KMS-11 (cell line): ENCODE results near the gene ENOX2.

Experiments used
- H2AFZ ChIP-seq: fragments of 200-600 bp; sonication (generic); 2 replicates; pipeline ENCODE4 v1.6.1; 2016; ENCODE audit warnings: antibody characterized with exemption, mixed run types, low read depth
- H3K27ac ChIP-seq: fragments of 200-600 bp; sonication (generic); 2 replicates; pipeline ENCODE4 v1.6.1; 2016; ENCODE audit warnings: mild to moderate bottlenecking, mixed run types
- H3K27me3 ChIP-seq: fragments of 200-600 bp; sonication (generic); 2 replicates; pipeline ENCODE4 v1.6.1; 2017; ENCODE audit warnings: mild to moderate bottlenecking, low read depth, mixed run types, moderate library complexity; ENCODE audit not compliant: insufficient read depth
- H3K36me3 ChIP-seq: fragments of 200-600 bp; sonication (generic); 2 replicates; pipeline ENCODE4 v1.6.1; 2017; ENCODE audit warnings: mild to moderate bottlenecking, mixed run types; ENCODE audit not compliant: insufficient read depth
- H3K4me1 ChIP-seq: fragments of 200-600 bp; sonication (generic); 2 replicates; pipeline ENCODE4 v1.6.1; 2016; ENCODE audit warnings: mild to moderate bottlenecking, low read depth, mixed run types; ENCODE audit not compliant: poor library complexity, severe bottlenecking
- H3K4me2 ChIP-seq: fragments of 200-600 bp; sonication (generic); 2 replicates; pipeline ENCODE4 v1.7.0; 2016; ENCODE audit warnings: mild to moderate bottlenecking, mixed run types
- H3K4me3 ChIP-seq: fragments of 200-600 bp; sonication (generic); IDR thresholded peaks from 2 replicates; pipeline ENCODE4 v1.6.1; 2017; ENCODE audit warnings: low read depth, low read length, mixed read lengths; ENCODE audit not compliant: insufficient read depth
- H3K79me2 ChIP-seq: fragments of 200-600 bp; sonication (generic); 2 replicates; pipeline ENCODE4 v1.6.1; 2016; ENCODE audit warnings: low read depth, mixed run types; ENCODE audit not compliant: insufficient read depth
- H3K9ac ChIP-seq: fragments of 200-600 bp; sonication (generic); 2 replicates; pipeline ENCODE4 v1.6.1; 2016; ENCODE audit warnings: mild to moderate bottlenecking, mixed run types
- H4K20me1 ChIP-seq: fragments of 200-600 bp; sonication (generic); 2 replicates; pipeline ENCODE4 v1.6.1; 2016; ENCODE audit warnings: mild to moderate bottlenecking, mixed run types; ENCODE audit not compliant: insufficient read depth
- CTCF ChIP-seq: fragments of 200-600 bp; sonication (generic); conservative IDR thresholded peaks from 2 replicates; pipeline ENCODE4 v1.6.1; 2017; ENCODE audit warnings: low read depth, mild to moderate bottlenecking, antibody characterized with exemption, low read length, moderate library complexity, mixed read lengths

The ENOX2 gene

GRCh38 chrX:130878350-130879341 is 24.4 kb downstream of the ENOX2 start:
- Histone ChIP-seq H3K27me3 (no peaks in the 10 kb centered on the region), H4K20me1 (no peaks in the 10 kb centered on the region), H3K9ac (no peak overlapping the region), H3K4me2 (no peak overlapping the region), H3K79me2 (no peaks in the 10 kb centered on the region), H3K36me3 (no peaks in the 10 kb centered on the region), H3K4me1 (no peaks in the 10 kb centered on the region), H3K27ac (no peak overlapping the region), H2AFZ (no peak overlapping the region), H3K4me3 (no peak overlapping the region)
- TF ChIP-seq CTCF: no peak

GRCh38 chrX:130877892-130878341 is 25.1 kb downstream of the ENOX2 start:
- no peak overlapping the region for H3K27ac ChIP-seq
- no peak overlapping the region for H2AFZ ChIP-seq
- H3K4me3 ChIP-seq: no peak overlapping the region
- H3K79me2 ChIP-seq: no peaks in the 10 kb centered on the region
- H3K36me3 ChIP-seq: no peaks in the 10 kb centered on the region
- no peaks in the 10 kb centered on the region for H3K27me3 ChIP-seq
- H3K4me2 ChIP-seq: no peak overlapping the region
- no peak overlapping the region for H3K9ac ChIP-seq
- H4K20me1 ChIP-seq: no peaks in the 10 kb centered on the region
- no peak for TF ChIP-seq CTCF
- no peaks in the 10 kb centered on the region for H3K4me1 ChIP-seq

GRCh38 chrX:130876226-130876625 is 26.8 kb downstream of the ENOX2 start:
- H3K79me2 ChIP-seq: no peaks in the 10 kb centered on the region
- H3K4me3 ChIP-seq: no peak overlapping the region
- no peak for TF ChIP-seq CTCF
- H3K9ac ChIP-seq: no peak overlapping the region
- H2AFZ ChIP-seq: no peak overlapping the region
- no peak overlapping the region for H3K27ac ChIP-seq
- H3K4me2 ChIP-seq: no peak overlapping the region
- no peaks in the 10 kb centered on the region for H3K4me1 ChIP-seq
- no peaks in the 10 kb centered on the region for H3K36me3 ChIP-seq
- H3K27me3 ChIP-seq: no peaks in the 10 kb centered on the region
- H4K20me1 ChIP-seq: no peaks in the 10 kb centered on the region

GRCh38 chrX:130874751-130875150 is 28.3 kb downstream of the ENOX2 start:
- Histone ChIP-seq H2AFZ (no peak overlapping the region), H3K4me1 (no peaks in the 10 kb centered on the region), H3K4me3 (no peak overlapping the region), H3K36me3 (no peaks in the 10 kb centered on the region), H3K9ac (no peak overlapping the region), H3K27me3 (no peaks in the 10 kb centered on the region), H3K4me2 (no peak overlapping the region), H3K79me2 (no peaks in the 10 kb centered on the region), H4K20me1 (no peaks in the 10 kb centered on the region), H3K27ac (no peak overlapping the region)
- TF ChIP-seq CTCF: no peak
